NCI-H748 (cell line): ENCODE results near the gene ACER3.
"Not testable (repeated sequence)": the region's sequence is repeated elsewhere in the genome, so short reads cannot be mapped to it uniquely, and the experiment has no call there.

Source experiments
- DNase-seq: peaks from one replicate; lab custom pipeline; 2025; ENCODE audit not compliant: unreplicated experiment; lab: John Stamatoyannopoulos, UW

Gene ACER3

DNA sequence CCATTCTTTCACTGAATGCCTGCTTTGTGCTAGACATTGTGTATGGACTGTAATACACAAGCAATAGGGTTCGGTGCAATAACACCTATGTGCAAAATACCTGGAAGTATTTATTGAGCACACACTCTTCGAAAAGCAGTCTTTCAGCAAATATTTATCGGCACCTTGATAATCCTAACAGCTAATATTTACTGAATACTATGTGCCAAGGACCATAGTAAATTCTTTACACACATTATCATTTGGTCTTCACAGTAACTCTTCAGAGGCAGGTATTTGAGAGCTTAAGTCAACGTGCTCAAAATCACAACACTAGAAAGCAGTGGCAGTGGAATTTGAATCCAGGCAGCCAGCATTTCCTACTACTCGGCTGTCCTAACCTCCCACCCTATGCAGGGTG is 175.7 kb downstream of the ACER3 start:
- peak; percentile 17 for DNase-seq

DNA sequence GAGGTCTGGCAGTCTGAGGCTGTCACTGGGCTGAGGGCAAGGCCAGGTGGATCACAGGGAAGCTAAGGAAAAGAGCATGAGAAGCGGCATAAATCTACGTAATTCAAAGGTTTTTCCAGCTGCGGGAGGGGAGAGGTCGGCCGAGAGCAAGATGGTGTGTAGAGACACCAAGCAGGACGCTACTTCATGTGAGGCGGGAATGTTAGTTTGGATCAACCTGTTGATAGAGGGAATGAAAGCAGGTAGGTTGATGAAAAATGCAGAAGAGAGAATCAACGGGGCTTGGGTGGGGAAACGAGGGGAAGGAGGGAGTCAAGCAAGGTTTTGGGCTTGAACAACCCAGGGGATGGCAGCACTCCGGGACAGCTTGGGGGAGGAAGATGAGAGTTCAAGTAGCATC is 176.3 kb downstream of the ACER3 start:
- DNase-seq: no peak

DNA sequence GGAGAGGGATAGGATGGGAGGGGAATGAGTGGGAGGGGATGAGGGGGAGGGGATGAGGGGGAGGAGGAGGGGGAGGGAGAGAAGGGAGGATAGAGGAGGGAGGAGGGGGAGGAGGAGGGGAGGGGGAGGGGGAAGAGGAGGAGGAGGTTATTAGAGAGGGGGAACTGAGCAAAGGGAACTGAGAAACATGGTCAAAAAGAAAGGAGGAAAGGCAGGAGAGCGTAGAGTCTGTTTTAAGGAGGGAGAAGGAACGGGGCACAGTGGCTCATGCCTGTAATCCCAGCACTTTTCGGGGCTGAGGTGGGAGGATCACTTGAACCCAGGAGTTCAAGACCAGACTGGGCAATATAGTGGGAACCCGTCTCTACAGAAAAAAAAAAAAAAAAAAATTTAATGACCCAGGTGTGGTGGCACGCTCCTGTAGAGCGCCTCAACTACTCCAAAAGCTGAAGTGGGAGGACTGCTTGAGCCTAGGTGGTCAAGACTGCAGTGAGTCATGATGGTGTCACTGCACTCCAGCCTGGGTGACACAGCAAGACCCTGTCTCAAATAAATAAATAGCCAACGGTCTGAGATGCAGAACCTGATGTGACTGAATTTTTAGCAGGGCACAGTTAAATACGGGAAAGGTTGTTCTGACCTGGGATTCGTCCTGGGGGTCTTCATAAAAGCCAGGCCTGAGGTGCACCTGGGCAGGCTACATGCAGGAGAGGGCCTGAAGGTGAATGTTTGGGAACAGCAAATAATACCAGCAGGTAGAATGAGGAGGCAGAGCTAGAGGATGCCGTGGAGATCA is 177.5 kb downstream of the ACER3 start:
- DNase-seq: no peak

DNA sequence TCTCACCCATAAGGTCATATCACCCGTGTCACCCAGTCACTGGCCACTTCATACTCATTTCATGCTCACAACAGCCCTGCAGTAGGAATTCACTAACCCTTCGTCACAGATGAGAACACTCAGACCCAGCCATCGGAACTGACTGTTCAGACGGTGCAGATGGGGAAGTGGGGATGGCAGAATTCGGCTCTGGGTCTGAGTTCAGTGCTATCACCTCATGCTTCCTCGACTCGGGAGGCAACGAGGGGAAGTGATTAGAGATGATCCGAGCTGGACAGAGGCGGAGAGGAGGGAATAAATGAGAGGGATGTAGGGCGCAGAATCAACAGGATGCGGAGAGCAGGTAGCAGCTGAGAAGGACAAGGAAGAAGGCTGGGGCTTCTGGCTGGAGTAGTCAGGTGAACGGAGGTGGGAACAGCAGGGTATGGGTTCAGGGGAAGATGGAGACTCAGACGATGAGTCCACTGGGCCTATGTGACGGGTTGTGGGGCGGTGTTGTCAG is 178.2 kb downstream of the ACER3 start:
- DNase-seq: no peak

DNA sequence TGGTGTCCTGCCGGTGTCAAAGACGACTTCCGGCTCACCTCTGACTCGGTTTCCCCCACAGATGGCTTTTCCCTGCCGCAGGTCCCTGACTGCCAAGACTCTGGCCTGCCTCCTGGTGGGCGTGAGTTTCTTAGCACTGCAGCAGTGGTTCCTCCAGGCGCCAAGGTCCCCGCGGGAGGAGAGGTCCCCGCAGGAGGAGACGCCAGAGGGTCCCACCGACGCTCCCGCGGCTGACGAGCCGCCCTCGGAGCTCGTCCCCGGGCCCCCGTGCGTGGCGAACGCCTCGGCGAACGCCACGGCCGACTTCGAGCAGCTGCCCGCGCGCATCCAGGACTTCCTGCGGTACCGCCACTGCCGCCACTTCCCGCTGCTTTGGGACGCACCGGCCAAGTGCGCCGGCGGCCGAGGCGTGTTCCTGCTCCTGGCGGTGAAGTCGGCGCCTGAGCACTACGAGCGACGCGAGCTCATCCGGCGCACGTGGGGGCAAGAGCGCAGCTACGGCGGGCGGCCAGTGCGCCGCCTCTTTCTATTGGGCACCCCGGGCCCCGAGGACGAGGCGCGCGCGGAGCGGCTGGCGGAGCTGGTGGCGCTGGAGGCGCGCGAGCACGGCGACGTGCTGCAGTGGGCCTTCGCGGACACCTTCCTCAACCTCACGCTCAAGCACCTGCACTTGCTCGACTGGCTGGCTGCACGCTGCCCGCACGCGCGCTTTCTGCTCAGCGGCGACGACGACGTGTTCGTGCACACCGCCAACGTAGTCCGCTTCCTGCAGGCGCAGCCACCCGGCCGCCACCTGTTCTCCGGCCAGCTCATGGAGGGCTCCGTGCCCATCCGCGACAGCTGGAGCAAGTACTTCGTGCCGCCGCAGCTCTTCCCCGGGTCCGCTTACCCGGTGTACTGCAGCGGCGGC is 179.0 kb downstream of the ACER3 start:
- DNase-seq: no peak

DNA sequence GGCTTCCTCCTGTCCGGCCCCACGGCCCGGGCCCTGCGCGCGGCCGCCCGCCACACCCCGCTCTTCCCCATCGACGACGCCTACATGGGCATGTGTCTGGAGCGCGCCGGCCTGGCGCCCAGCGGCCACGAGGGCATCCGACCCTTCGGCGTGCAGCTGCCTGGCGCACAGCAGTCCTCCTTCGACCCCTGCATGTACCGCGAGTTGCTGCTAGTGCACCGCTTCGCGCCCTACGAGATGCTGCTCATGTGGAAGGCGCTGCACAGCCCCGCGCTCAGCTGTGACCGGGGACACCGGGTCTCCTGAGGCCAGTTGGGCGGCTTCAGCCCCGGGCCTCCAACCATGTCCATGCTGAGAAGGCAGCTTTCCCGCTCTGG is 179.7 kb downstream of the ACER3 start:
- no peak for DNase-seq

DNA sequence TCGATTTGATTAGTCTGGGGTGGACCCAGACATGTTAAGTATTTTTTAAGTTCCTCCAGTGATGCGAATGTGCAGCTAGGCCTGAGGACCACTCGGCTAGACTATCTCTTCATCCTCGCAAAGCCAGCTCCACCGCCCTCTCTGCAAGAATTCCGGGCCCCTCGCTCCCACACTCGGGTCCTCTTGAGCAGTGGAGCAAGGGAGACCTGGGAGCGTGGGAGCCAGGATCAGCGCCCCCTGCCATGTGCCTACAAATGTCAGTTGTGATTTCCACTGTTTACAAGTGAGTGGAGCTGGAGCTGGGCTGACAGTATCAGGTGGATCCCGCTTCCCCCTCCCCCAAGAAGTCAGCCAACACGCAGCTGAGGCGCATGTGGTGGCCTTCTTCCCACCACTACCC is 180.2 kb downstream of the ACER3 start:
- DNase-seq: no peak

DNA sequence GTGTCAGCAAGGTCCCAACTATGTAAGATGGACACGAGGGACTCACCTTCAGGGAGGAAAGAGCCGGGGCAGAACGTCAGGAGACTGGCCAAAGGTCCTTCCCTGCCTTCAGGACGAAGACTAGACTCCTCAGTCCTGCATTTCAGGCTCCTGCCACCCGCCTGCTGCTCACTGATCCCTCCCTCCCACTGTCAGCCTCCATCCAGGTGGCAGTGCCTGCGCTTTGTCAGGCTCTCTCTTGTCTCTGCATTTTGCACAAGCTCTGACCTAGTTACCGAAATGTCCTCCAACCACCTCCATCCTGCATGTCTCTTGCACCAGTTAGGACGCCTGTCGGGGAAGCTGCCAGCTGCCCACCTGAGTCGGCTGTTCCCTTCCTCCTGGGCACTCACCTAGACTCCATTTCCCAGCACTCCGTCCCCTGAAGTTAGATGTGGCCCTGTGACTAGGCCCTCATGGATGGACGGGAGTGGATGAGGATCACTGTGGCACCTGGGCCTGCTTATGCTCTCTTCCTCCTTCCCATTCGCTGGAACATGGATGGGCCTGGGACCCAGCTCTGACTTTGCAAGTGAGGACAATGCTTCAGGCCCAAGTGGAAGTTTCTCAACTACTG is 181.5 kb downstream of the ACER3 start:
- DNase-seq: no peak

DNA sequence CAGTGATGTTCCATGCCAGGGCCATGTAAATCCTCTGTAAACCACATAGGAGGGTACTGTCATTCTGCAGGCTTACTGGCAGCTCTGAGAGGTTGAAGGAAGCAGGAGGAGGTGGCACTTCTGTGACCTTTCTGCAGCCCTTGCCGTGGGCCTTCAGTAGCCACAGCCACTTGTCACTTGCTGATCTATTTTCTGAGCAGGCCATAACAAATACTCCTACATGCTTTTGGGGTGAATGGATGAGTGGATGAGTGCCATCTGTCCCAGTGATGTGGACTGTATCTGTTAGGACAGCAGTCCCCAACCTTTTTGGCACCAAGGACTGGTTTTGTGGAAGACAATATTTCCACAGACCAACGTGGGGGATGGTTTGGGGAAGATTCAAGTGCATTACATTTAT is 183.6 kb downstream of the ACER3 start:
- DNase-seq: no peak

DNA sequence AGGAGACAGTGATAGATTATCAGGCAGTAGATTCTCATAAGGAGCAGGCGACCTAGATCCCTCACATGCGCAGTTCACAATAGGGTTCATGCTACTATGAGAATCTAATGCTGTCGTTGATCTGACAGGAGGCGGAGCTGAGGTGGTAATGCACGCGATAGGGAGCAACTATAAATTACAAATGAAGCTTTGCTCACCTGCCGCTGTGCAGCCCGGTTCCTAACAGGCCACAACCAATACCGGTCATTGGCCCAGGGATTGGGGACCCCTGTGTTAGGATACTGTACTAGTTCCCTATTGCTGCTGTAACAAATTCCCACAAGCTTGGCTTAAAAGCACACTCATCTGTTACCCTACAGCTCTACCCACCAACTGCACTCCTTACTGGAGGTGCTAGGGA is 184.2 kb downstream of the ACER3 start:
- no peak for DNase-seq

DNA sequence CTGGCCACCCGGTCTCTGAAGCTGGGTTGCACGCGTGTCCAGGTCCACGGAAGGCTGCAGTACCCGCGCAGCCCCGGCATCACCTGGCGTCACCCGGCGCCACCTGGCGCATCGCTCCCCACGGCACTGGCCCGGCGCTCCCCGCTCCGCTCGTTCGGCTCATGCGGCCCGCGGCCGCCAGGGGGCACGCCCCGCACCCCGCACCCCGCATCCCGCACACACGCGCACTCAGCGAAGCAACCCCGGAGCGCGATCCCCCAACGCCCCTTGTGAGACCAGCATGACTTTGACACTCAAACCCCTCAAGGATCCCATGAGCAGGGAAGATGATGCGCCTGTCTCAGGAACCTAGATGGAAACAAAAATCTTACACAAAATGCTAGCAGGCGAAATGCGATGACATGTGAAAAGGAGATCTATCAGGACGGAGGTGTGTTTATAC is 185.4 kb downstream of the ACER3 start:
- peak; percentile 61 for DNase-seq

DNA sequence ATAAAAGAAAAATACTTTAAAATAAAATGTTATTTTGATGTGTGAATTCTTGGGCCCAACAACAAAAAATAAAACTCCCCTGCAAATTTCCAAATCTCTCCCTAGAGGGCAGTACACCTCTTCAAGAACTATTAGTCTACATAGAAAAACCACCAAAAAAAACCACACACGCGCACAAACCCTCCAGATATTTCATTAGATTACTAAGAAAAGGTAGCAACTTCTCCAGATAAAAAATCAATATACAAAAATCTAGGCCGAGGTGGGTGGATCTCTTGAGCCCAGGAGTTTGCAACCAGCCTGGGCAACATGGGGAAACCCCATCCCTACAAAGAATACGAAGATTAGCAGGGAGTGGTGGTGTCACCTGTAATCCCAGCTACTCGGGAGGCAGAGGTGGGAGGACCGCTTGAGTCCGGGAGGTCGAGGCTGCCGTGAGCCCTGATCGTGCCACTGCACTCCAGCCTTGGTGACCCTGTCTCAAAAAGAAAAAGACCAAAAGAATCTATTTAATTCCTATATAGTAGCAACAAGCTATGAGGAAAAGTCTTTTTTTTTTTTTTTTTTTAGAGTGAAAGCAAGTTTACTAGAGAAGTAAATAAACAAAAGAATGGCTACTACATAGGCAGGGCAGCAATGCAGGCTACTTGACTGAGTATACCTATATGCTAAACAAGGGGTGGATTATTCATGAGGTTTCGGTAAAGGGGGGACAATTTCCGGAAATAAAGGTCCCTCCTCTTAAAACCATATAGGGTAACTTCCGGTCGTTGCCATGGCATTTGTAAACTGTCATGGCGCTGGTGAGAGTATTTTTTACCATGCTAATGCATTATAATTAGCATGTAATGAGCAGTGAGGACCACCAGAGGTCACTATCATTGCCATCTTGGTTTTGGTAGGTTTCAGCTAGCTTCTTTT is 186.5 kb downstream of the ACER3 start:
- peak; percentile 87 for DNase-seq

DNA sequence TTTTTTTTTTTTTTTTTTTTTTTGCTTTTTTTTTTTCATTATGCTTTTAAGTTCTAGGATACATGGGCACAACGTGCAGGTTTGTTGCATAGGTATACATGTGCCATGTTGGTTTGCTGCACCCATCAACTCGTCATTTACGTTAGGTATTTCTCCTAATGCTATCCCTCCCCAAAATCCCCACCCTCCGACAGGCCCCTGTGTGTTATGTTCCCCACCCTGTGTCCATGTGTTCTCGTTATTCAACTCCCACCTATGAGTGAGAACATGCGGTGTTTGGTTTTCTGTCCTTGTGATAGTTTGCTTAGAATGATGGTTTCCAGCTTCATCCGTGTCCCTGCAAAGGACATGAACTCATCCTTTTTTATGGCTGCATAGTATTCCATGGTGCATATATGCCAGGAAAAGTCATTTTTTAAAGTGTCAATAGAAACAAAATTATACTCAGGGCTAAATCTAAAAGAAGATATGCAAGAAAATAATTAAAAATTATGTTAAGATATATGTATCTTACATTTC is 187.3 kb downstream of the ACER3 start:
- not testable (repeated sequence) for DNase-seq

DNA sequence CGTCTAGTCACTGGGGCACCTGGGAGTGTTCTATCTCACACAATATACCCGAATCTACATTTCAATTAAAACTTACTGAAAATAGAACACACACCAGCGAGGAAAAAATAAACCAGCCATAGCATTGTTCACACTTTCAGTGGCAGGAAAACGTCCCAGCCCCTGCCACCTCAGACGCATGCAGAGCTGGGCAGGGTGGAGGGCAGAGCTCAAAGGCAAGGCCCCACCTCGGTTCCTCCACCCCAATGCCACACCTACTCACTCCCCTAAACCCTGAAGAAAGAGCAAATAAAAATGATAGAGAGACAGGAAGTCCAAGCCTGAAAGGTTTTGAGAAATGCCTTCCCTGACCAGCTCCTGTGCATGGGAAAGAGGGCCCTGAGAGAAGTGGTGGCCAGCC is 188.3 kb downstream of the ACER3 start:
- DNase-seq: no peak

DNA sequence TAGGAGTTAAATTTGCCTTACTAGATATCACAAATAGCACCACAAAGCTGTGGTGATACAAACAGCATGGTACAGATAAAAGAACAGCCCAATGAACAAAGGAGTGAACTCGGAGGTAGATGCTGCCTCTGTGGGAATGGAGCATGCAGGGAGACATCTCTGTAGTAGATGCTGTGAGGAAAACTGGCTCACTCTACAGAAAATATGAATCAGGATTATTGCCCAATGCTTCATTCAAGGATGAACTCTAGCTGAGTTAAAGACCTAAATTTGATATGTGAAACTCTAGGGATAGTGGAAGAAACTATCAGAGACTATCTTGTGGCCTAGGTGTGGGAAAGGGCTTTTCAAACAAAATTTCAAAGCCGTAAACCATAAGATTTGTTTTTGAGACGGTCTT is 190.8 kb downstream of the ACER3 start:
- no peak for DNase-seq

DNA sequence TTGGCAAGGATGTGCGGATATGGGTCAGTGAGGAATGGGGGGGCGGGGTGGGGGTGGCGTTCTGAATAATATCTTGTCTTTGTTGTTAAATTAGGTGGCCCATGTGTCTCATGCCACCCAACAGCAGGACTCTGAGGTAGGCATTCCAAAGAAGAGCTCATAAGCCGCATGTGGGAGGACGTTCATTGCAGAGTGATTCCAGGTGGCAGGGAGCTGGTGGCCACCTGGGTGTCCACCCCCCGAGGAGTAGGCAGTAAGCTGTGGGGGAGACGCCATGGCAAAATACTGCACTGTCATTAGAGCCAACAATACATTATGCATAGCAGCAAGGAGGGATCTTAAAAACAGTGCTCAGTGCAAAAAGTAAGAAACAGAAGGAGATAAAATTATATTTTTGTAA is 191.8 kb downstream of the ACER3 start:
- DNase-seq: no peak

DNA sequence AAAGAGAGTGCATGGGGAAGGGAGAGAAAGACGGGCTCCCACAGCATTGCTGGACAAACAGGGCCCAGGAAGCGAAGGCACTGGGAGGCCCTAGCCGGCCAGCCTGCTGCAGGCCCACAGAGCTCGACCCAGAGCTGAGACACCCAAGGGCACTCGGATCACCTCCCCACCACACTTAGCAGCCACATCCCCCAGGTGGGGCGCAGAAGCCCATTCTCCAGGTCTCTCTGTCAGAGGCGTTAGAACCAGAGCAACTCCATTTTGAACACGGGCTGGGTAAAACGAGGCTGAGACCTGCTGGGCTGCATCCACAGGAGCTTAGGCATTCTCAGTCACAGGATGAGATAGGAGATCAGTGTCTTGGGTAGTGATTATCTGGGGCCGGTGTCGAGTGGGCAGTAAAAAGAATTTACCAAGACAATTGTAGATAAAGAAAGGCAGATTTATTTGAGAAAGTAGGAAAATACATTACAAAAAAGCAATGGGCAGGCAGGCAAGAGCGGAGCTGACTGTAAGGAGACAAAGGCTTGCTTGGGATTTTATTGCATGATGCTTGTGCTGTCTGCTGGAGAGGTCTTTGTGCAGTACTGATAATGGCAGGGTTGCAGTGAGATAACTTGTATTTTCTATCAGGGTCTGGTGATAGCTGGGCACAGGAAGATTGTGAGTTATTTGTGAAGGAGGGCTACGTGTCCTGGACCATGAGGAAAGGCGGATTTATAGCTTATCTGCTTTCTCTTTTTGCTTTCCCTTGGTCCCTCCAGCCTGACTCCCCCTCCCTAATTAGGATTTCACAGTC is 192.7 kb downstream of the ACER3 start:
- DNase-seq: no peak

DNA sequence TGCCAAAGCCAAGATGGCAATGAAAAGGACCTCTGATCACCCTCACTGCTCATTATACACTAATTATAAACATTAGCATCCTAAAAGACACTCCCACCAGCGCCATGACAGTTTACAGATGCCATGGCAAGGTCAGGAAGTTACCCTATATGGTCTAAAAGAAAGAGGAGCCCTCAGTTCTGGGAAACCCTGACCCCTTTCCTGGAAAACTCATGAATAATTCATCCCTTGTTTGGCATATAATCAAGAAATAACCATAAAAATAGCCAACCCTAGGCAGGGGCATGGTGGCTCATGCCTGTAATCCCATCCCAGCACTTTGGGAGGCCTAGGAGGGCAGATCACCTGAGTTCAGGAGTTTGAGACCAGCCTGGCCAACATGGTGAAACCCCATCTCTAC is 193.4 kb downstream of the ACER3 start:
- DNase-seq: no peak

DNA sequence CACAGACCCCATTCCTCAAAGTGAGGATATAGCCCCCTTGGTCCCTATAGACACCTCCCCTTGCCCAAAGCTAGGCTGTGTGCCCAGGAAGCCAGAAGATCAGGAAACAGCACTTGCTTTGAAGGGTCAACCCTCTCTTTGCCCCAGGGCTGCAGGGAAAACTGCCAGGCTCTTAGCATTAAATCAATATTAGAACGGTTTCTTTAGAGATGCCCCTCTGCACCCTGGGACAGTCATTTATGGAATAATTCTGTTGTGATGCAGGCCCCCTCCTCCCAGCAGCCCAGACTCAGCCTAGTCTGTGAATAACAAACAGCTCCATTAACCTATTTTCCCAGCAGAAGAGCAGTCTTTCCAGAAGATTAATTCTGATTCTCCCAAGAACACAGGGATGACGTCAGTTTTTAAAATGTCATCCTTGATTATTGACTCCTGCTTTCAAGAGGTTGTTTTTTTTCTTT is 194.4 kb downstream of the ACER3 start:
- DNase-seq: no peak
